Fibroblast of lung (primary cell): Measurements from ENCODE around the gene ZNF507. TPM values are rescaled to one million over a fixed set of nuclear protein-coding genes. Genes with fewer than 3 reads are reported as not detected.

Source experiments
- DNase-seq, 2 donors: peaks; one replicate each; pipeline versions ENCODE4 v3.0.0 to v3.0.0-alpha.2; 2010; ENCODE audit warnings: low read depth in 2 of 2
- H2AFZ ChIP-seq: 2 replicates; pipeline ENCODE4 v1.5.1; 2012; ENCODE audit warnings: low read length, control low read depth, inconsistent platforms
- H3K27ac ChIP-seq: 2 replicates; pipeline ENCODE4 v1.5.1; 2011; ENCODE audit warnings: low read length, control low read depth; ENCODE audit not compliant: insufficient read depth
- H3K27me3 ChIP-seq: 2 replicates; pipeline ENCODE4 v1.5.1; 2011; ENCODE audit warnings: mild to moderate bottlenecking, low read length; ENCODE audit not compliant: control insufficient read depth, insufficient read depth
- H3K36me3 ChIP-seq: 2 replicates; pipeline ENCODE4 v1.5.1; 2011; ENCODE audit warnings: low read length; ENCODE audit not compliant: control insufficient read depth, insufficient read depth
- H3K4me1 ChIP-seq: 2 replicates; pipeline ENCODE4 v1.5.1; 2011; ENCODE audit warnings: low read length; ENCODE audit not compliant: control insufficient read depth, insufficient read depth; ENCODE audit errors: extremely low read depth
- H3K4me2 ChIP-seq: 2 replicates; pipeline ENCODE4 v1.5.1; 2011; ENCODE audit warnings: low read length, control low read depth; ENCODE audit not compliant: insufficient read depth; ENCODE audit errors: extremely low read depth
- H3K4me3 ChIP-seq, 4 experiments: fragments of 200-600 bp in 1 of 4; sonication (generic) in 1 of 4; replicated peaks in 1 of 4; 2 replicates each; pipeline ENCODE4 v1.5.1; 2011 to 2016; ENCODE audit warnings: low read length in 4 of 4, low read depth in 3 of 4, mild to moderate bottlenecking in 3 of 4, control low read depth in 2 of 4, inconsistent platforms in 1 of 4, mixed read lengths in 1 of 4; ENCODE audit not compliant: insufficient read depth in 1 of 4; ENCODE audit errors: control extremely low read depth in 1 of 4
- H3K79me2 ChIP-seq: 2 replicates; pipeline ENCODE4 v1.5.1; 2012; ENCODE audit warnings: mild to moderate bottlenecking, low read length, inconsistent platforms; ENCODE audit not compliant: control insufficient read depth, insufficient read depth
- H3K9ac ChIP-seq: 2 replicates; pipeline ENCODE4 v1.5.1; 2011; ENCODE audit warnings: mild to moderate bottlenecking, low read length, control low read depth; ENCODE audit not compliant: insufficient read depth
- H3K9me3 ChIP-seq: 2 replicates; pipeline ENCODE4 v1.5.1; 2012; ENCODE audit warnings: low read depth, low read length; ENCODE audit not compliant: control insufficient read depth, insufficient read depth
- H4K20me1 ChIP-seq: 2 replicates; pipeline ENCODE4 v1.5.1; 2011; ENCODE audit warnings: low read length; ENCODE audit not compliant: control insufficient read depth, insufficient read depth; ENCODE audit errors: extremely low read depth
- EZH2 ChIP-seq: IDR thresholded peaks from 2 replicates; pipeline ENCODE4 v1.5.1; 2012; ENCODE audit warnings: low read length, control low read depth, mild to moderate bottlenecking; ENCODE audit errors: missing control alignments
- polyA plus RNA-seq, 2 donors: library from polyadenylated mRNA; depleted of rRNA in 1 of 2; stranded (reverse) in 1 of 2; unstranded in 1 of 2; fragments of >200 nt; gene quantifications; 2 replicates each; pipeline ENCODE4 v1.2.1, GENCODE V29; 2011 to 2012; ENCODE audit warnings: missing spikeins in 1 of 2
- total RNA-seq: library from RNA; depleted of rRNA; stranded (reverse); fragments of >200 nt; gene quantifications from 2 replicates; pipeline ENCODE4 v1.2.1, GENCODE V29; 2014
- TF ChIP-seq, protein P1 (sequence below), 2 donors: IDR thresholded peaks in 1 of 2; conservative IDR thresholded peaks in 1 of 2; 1 replicate in 1 of 2; 2 replicates in 1 of 2; pipeline ENCODE4 v1.5.1; 2011 to 2012; ENCODE audit warnings: low read length in 2 of 2, control low read depth in 1 of 2, inconsistent platforms in 1 of 2, low read depth in 1 of 2, mild to moderate bottlenecking in 1 of 2

ZNF507 gene
- total and polyA plus RNA-seq, 2 donors (not counting 1 experiment from before 2014, with no cell fraction given), result 12.1 to 17.8 TPM

DNA sequence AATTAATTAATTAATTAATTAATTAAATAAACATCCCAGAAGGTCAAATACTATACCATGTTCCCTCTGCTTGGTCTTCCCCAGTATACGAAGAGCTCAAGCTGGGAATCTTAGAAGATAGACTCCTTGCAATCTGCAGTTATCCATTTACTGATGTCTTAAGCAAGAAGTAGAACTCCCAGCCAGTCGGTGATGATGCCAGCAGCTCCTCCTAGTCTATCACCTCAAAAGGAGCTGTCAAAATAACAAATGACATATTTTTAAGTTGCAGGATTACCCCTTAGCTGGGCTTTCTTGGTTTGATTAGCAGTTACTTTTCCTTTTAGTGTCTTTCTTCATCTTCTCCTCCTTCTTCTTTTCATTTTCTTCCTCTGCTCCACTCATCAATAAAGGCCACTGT, 6.0 kb upstream of the ZNF507 start:
- no peak overlapping the region for H3K4me3 ChIP-seq
- no peak overlapping the region for H3K9ac ChIP-seq
- H3K4me2 ChIP-seq, result no peak overlapping the region
- no peaks in the 10 kb centered on the region for H3K9me3 ChIP-seq
- H3K27ac ChIP-seq, result no peak overlapping the region
- TF ChIP-seq, protein P1, sequence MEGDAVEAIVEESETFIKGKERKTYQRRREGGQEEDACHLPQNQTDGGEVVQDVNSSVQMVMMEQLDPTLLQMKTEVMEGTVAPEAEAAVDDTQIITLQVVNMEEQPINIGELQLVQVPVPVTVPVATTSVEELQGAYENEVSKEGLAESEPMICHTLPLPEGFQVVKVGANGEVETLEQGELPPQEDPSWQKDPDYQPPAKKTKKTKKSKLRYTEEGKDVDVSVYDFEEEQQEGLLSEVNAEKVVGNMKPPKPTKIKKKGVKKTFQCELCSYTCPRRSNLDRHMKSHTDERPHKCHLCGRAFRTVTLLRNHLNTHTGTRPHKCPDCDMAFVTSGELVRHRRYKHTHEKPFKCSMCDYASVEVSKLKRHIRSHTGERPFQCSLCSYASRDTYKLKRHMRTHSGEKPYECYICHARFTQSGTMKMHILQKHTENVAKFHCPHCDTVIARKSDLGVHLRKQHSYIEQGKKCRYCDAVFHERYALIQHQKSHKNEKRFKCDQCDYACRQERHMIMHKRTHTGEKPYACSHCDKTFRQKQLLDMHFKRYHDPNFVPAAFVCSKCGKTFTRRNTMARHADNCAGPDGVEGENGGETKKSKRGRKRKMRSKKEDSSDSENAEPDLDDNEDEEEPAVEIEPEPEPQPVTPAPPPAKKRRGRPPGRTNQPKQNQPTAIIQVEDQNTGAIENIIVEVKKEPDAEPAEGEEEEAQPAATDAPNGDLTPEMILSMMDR (conservative IDR thresholded peaks at IDR 0.05 in 1 of 2, IDR thresholded peaks at IDR 0.05 in 1 of 2; ENCODE audit: low read depth in 1 of 2, low read length in 2 of 2), result no peak
- TF ChIP-seq EZH2, result no peak
- DNase-seq, result no peak
- no peaks in the 10 kb centered on the region for H4K20me1 ChIP-seq
- H3K79me2 ChIP-seq, result no peaks in the 10 kb centered on the region
- no peak overlapping the region for H2AFZ ChIP-seq
- H3K4me1 ChIP-seq, result no peaks in the 10 kb centered on the region
- H3K36me3 ChIP-seq, result no peaks in the 10 kb centered on the region
- no peaks in the 10 kb centered on the region for H3K27me3 ChIP-seq

GRCh38 chr19:32339988-32340874, 5.2 kb upstream of the ZNF507 start:
- H3K79me2 ChIP-seq, result no peaks in the 10 kb centered on the region
- no peaks in the 10 kb centered on the region for H3K9me3 ChIP-seq
- peak; percentile 17 to 54 for DNase-seq
- no peak overlapping the region for H3K9ac ChIP-seq
- no peak overlapping the region for H3K4me3 ChIP-seq
- H3K36me3 ChIP-seq, result no peaks in the 10 kb centered on the region
- H4K20me1 ChIP-seq, result no peaks in the 10 kb centered on the region
- peak overlapping the region; percentile 20 for H2AFZ ChIP-seq
- no peak overlapping the region for H3K27ac ChIP-seq
- H3K27me3 ChIP-seq, result no peaks in the 10 kb centered on the region
- H3K4me2 ChIP-seq, result no peak overlapping the region
- TF ChIP-seq, protein P1 (conservative IDR thresholded peaks at IDR 0.05 in 1 of 2, IDR thresholded peaks at IDR 0.05 in 1 of 2; ENCODE audit: low read depth in 1 of 2, low read length in 2 of 2), result peak; percentile 49 to 75
- no peak for TF ChIP-seq EZH2
- H3K4me1 ChIP-seq, result no peaks in the 10 kb centered on the region

DNA sequence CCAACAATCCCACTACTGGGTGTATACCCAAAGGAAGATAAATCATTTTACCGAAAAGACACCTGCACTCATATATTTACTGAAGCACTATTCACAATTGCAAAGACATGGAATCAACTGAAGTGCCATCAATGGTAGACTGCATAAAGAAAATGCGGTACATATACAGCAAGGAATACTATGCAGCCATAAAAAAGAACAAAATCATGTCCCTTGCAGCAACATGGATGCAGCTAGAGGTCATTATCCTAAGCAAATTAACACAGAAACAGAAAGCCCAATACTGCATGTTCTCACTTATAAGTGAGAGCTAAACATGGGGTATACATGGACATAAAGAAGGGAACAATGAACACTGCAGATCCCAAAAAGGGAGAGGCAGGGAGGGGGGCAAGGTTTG, 2.7 kb upstream of the ZNF507 start:
- Histone ChIP-seq H3K27ac (no peak overlapping the region), H3K79me2 (peaks cover 22% of the 10 kb centered on the region), H3K9ac (no peak overlapping the region), H3K9me3 (no peaks in the 10 kb centered on the region), H2AFZ (no peak overlapping the region), H3K4me1 (peaks cover 3% of the 10 kb centered on the region), H3K4me2 (no peak overlapping the region), H4K20me1 (no peaks in the 10 kb centered on the region), H3K27me3 (no peaks in the 10 kb centered on the region), H3K4me3 (no peak overlapping the region), H3K36me3 (no peaks in the 10 kb centered on the region)
- DNase-seq, result no peak
- TF ChIP-seq EZH2, result no peak
- TF ChIP-seq, protein P1 (conservative IDR thresholded peaks at IDR 0.05 in 1 of 2, IDR thresholded peaks at IDR 0.05 in 1 of 2; ENCODE audit: low read depth in 1 of 2, low read length in 2 of 2), result no peak
